Cortex of kidney (tissue), 1 donor: ENCODE results near the gene C17orf75.
A peak's percentile ranks its signal among the peaks of the same experiment; 100 is the strongest.
"Not testable (repeated sequence)": the region's sequence is repeated elsewhere in the genome, so short reads cannot be mapped to it uniquely, and the experiment has no call there.

ENCODE experiments used
- DNase-seq: peaks from one replicate; lab custom pipeline; 2025; lab: John Stamatoyannopoulos, UW

C17orf75 gene

GRCh38 chr17:32341857-32342602 is at the start of gene C17orf75:
Gene C17orf75 (minus strand): TSS chr17:32342173. CDS start chr17:32342139, 34 bp downstream.
- no peak for DNase-seq

- no peak for DNase-seq
Observed at GRCh38 chr17:32388613-32389459, 46.9 kb upstream of the C17orf75 start.

DNA sequence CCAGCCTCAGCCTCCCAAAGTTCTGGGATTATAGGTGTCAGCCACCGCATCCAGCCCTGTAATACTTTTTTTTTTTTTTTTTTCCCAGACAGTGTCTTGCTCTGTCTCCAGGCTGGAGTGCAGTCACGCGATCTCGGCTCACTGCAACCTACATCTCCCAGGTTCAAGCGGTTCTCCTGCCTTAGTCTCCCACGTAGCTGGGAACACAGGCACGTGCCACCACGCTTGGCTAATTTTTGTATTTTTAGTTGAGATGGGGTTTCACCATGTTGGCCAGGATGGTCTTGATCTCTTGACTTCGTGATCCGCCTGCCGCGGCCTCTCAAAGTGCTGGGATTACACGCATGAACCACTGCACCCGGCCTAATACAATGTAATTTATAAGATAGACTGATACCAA is 46.2 kb upstream of the C17orf75 start:
- not testable (repeated sequence) for DNase-seq

- DNase-seq: no peak
Observed at GRCh38 chr17:32386844-32387243, 44.9 kb upstream of the C17orf75 start.

DNA sequence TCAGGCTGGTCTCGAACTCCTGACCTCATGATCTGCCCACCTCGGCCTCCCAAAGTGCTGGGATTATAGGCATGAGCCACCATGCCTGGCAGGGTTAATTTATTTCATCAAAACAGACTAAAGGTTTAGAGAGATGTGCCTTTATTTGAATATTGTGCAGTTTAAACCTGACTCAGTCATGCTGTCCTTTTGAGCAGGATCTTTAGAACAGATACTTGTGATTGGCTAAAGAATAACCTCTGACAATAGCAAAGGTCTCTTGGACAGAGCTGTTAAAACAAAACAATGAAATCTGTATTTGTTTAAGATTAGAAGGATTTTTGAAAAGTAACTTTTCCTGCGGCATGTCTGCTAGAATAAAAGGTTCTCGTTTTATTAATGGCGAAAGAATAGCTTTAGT is 44.0 kb upstream of the C17orf75 start:
- no peak for DNase-seq

DNA sequence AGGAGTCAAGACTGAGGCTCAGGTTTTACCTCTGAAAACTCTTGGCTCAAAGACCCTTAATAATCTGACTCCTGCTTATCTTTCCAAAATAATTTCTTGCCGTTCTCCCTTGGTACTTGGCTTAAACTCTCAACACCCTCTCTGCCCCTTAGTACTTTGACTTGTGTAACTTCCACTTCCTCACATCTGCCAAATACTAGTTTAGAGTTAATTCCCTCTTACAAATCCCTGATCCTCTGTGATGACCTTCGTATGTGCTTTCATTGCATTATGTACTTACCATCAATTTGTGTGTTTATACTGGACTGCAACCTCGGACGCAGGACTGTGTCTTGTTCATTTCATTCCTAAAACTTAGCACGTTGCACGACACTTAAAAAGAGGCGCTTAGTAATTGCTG is 43.1 kb upstream of the C17orf75 start:
- no peak for DNase-seq

DNA sequence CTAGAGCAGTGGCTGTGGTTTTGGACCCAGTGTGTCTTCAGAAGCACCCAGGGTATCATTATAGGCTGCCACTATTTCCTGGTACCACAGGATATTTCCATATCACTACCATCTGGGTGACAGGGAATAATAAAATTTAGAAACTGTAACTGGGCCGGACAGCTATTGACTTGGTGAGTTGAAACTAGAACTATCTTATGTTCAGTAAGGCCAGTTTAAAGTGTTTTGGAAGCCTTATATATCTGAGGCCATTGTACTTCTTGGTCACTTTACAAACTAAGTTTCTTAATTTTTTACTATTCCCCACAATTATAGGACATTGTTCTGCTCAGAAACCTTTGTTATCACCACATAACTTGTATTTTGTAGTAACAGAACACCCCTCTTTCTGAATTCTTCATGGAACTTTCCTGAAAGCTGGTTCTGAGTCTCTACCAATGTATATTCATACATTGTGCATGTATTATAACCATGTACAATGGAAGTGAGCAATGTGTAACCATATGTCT is 42.0 kb upstream of the C17orf75 start:
- DNase-seq: no peak

DNA sequence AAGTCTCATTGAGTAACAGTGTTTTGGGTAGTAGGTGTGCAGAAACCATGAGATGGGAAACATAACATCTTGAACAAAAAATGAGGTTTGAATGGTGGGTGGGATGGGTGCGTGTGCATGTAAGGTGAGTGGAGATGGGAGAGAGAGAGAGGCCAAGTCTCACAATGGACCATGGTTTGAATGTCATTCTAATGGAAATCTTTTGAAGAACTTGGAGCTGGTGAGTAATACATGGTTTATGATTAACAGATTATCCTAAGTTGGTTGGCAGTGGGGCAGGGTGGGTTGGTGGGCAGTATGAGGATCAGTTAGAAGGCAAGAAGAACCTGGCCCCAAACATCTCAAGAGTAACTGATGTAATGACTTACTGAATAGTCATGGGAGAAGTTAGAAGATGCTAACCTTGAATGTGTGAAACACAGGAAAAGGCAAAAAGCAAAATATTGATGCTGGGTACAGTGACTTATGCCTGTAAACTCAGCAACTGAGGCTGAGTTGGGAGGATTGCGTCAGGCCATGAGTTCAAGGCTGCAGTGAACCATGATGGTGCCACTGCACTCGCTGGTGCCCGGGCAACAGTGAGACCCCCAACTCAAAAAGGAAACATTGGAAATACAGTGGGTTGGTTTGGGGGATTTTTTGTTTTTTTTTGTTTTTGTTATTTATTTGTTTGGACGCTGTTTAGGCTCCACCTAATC is 40.7 kb upstream of the C17orf75 start:
- no peak for DNase-seq

DNA sequence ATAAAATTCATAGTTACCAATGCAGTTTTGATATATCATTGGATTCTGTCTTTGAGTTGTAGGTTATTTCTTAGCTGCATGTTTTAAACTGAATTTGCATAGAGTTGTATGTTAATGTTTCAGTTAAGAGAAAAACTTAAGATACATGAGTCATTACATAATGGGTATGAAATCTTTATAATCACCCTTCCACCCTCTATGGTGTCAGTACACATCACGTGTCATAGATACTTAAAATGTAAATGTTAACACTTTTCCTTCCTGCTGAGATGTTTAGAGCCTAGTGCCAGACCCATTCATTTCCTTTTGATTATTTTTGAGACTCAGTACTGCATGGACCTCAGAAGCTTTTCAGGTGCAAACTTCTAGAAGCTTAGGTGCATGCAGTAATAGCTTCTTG is 28.5 kb upstream of the C17orf75 start:
- no peak for DNase-seq

GRCh38 chr17:32361270-32361669 is 19.3 kb upstream of the C17orf75 start:
- DNase-seq: no peak

DNA sequence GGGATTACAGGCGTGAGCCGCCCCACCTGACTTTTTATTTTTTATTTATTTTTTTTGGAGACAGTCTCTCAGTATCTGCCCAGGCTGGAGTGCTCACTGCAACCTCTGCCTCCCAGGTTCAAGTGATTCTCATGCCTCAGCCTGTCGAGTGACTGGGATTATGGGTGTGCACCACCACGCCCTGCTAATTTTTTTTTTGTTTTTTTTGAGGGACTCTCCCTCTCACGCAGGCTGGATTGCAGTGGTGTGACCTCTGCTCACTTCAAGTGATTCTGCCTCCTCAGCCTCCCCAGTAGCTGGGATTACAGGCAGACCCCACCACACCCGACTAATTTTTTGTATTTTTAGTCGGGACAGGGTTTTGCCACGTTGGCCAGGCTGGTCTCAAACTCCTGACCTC is 15.6 kb upstream of the C17orf75 start:
- no peak for DNase-seq

- DNase-seq: no peak
Observed at GRCh38 chr17:32356750-32357149, 14.8 kb upstream of the C17orf75 start.

DNA sequence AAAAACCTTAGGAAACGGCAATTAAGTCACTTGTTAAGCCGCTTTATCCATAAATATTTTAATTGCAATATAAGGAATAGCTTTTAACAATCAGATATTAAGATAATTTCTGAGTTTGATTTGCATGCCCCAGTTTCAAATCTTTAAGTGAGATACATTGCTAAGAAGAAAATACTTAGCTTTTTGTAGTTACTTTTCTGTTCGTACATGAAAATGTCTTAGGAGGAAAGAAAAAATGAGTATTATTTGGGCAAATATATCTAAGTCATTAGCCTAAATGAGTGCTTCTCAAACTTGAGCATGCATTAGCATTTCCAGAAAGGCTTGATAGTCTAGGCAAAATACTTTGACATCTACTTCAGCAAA is 14.4 kb upstream of the C17orf75 start:
- no peak for DNase-seq

GRCh38 chr17:32355649-32356377 is 13.8 kb upstream of the C17orf75 start:
- DNase-seq: no peak

- not testable (repeated sequence) for DNase-seq
Observed at GRCh38 chr17:32352734-32353133, 10.8 kb upstream of the C17orf75 start.

DNA sequence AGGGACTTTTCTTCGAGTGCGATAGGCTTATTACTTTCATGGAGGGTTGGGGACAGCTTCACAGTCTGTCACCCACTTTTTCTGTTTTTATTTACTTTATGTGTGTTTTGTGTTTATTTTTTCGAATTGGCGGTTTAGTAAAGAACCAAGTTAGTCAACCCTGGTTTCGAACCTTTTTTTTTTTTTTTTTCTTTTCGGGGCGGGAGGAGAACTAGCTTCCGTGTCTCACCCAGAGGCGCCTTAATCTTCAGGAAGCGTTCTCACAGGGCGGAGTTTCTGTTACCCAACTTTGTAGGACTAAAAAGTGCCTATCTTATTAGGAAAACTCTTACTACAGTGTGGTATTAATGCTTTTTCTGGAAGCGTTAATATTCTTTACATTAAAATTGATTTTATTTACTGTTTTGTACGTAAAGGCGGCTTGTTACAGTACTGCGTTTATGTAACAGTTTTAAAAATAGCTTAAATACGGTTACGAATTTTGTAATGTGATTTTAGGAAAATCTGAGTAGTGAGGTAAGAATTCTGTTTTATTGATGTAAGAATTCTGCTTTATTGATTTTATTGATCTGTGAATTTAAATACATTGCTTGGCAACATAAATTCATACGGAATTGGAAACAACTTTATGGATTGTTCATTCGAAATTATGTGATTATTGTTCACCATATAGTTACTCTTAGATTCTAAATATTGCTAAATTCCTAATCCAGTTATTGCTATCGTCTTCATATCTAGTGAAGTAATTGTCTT is 8.9 kb upstream of the C17orf75 start:
- no peak for DNase-seq

DNA sequence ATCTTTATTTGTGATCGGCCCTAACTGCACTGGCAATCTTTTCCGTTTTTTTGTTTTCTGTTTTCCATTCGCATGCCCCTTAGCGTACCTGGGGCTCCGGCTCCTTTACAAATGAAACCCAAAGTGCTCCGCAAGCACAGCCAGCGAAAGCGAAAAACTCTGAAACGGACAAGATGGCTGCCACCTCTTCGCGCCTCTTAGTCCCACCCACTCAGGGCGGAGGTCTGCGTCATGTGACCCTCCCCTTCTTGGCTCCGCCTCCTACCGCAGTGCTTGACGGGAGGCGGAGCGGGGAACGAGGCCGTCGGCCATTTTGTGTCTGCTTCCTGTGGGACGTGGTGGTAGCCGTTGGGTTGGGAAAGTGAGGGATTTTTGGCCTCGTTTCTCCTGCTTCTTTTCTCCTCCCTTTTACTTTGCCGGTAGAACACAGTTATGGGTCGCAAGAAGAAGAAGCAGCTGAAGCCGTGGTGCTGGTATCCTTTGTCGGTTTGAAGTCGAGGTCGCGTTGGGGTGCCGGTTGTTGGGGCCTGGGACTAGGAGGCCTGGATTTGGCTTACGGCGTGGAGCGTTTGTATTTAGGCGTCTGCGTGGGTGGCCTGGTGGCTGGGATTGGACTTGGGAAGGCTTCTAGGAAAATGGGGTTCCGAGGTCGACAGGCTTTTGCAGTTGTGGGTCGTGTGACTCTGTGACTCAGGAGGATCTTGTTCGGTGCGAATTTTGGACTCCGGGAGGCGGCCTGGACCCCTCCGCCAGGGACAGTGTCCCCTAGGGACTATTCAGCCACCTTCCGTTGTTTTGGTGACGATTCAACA is 8.1 kb upstream of the C17orf75 start, which contains the start of gene ZNF207:
Gene ZNF207, plus strand, starts transcription at position 304 of the 812 bp plus-strand sequence. Its CDS starts 129 bp downstream, at position 433.
- DNase-seq: peak; percentile 14

GRCh38 chr17:32349503-32349853 is 7.5 kb upstream of the C17orf75 start:
- no peak for DNase-seq

- no peak for DNase-seq
Observed at GRCh38 chr17:32348483-32348800, 6.5 kb upstream of the C17orf75 start.

DNA sequence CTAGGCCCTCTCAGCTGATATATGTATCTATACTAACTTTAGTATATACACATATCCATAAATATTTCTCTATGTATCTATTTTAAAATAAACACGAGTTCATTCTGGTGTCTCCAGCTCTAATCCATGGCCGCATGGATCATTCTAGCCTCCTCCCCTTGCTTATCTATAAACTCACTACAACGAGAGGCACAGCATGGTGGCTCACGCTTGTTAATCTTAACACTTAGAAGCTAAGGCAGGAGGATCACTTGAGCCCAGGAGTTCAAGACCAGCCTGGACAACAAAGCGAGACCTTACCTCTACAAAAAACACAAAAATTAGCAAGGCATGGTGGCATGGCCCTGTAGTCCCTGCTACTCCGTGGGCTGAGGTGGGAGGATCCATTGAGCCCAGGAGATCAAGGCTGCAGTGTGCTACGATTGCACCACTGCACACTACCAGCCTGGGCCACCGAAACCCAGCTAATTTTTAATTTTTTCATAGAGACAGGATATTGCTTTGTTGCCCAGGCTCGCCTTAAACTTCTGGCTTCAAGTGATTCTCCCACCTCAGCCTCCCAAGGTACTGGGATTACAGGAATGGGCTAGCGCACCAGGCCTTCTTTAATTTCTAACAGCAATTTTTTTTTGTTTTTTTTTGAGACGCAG is 4.1 kb upstream of the C17orf75 start:
- DNase-seq: no peak
